Medulla oblongata (tissue), 1 donor: ENCODE measurements around the gene INSR.
"Not testable (repeated sequence)": the region's sequence is repeated elsewhere in the genome, so short reads cannot be mapped to it uniquely, and the experiment has no call there.

Source experiments
- DNase-seq: peaks from one replicate; pipeline ENCODE4 v3.0.0-alpha.2; 2015; ENCODE audit errors: extremely low spot score

Gene INSR

DNA sequence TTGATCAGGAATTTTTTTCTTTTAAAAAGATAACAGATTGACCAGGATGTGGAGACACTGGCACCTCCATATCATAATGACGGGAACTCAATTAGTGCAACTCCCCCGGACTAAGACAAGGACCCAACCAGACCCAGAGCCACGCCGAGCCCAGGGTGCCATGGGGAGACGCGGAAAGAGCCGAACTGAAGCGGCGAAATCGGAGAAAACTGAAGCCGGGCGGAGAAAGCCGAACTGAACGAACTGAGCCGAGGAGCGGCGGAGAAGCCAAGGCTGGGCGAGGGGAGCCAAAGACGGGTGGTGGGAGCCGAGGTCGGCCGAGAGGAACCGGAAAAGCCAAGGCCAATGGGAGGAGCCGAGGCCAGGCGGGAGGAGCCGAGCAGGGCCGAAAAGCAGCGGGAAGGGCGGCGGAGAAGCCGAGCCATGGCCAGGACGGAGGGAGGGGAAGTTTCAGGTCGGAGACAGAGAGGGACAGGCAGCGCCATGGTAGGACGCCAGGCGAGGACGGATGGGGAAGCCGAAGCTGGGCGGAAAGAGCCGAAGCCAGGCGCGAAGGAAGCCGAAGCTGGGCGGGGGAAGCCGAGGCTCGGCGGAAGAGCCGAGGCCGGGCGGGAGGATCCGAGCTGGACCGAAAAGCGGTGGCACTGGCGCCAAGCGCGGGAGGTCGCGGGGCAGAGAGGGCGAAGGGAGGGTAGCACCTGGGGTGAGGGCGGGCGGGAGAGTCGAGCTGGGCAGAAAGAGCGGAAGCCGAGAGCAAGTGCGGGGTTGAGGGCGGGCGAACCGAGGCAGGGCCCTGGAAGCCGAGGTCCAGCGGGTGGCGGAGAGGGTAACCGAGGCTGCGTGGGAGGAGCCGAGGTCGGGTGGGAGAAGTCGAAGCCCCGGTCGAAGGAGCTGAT, 195.3 kb downstream of the INSR start:
- DNase-seq, result peak; percentile 92

DNA sequence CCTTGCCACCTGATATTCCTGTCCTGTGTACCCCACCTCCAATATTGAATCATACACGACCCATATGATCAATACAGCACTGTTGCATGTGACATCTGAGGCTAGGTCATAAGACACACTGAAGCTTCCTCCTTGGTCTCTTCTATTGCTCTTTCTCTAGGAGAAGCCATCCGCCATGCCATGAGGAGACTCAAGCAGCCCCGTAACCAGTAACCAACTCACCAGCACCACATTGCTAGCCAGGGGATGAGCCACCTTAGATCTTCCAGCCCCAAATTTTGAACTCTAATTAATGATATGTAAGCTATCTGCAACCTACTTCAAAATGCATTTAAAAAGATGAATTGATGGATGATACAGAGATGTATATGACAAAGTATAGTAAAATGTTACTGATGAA, 196.1 kb downstream of the INSR start:
- no peak for DNase-seq

DNA sequence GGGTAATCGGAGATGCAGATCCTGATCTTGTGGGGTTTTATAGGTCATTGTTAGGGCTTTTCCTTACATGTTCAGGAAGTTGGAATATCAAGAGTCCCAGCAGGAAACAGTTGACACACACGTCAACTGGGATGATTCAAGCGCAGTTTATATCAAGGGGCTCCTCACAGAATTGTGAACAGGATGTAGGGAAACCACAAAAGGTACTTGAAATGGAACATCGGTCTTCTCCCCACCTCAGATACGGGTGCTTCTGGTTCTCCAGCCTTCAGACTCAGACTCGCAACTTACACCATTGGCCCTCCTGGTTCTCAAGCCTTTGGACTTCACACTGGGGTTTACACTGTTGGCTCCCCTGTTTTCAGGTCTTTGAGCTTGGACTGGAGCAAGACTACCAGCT, 205.2 kb downstream of the INSR start:
- no peak for DNase-seq

DNA sequence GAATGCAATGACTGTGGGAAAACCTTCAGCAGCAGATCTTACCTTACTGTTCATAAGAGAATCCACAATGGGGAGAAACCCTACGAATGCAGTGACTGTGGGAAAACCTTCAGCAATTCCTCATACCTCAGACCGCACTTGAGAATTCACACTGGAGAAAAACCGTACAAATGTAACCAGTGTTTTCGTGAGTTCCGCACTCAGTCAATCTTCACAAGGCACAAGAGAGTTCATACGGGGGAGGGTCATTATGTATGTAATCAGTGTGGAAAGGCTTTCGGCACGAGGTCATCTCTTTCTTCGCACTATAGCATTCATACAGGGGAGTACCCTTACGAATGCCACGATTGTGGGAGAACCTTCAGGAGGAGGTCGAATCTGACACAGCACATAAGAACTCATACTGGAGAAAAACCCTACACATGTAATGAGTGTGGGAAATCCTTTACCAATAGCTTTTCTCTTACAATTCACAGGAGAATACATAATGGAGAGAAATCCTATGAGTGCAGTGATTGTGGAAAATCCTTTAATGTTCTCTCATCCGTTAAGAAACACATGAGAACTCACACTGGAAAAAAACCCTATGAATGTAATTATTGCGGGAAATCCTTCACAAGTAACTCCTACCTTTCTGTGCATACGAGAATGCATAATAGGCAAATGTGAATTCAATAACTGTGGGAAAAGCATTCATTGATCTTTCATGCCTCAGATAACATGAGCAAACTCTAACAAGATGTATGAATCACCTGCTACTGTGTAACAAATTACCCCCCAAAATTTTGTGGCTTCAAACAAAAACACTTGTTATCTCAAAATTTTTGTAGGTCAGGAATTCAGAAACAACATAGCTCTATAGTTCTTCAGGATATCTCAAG, 210.9 kb downstream of the INSR start:
- no peak for DNase-seq

DNA sequence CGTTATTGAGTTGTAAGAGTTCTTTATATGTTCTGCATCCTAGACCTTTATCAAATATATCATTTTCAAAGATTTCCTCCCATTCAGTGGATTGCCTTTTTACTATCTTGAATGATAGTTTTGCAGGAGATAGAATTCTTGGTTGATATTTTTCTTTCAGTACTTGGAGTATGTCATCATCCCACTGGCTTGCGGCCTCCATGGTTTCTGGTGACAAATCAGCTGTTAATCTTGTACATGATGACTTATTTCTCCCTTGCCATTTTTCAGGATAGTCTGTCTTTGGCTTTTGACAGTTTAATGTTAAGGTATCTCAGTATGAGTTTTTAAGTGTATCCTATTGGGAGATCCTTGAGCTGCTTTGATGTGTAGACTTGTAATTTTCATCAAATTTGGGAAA, 216.2 kb downstream of the INSR start:
- DNase-seq, result no peak

DNA sequence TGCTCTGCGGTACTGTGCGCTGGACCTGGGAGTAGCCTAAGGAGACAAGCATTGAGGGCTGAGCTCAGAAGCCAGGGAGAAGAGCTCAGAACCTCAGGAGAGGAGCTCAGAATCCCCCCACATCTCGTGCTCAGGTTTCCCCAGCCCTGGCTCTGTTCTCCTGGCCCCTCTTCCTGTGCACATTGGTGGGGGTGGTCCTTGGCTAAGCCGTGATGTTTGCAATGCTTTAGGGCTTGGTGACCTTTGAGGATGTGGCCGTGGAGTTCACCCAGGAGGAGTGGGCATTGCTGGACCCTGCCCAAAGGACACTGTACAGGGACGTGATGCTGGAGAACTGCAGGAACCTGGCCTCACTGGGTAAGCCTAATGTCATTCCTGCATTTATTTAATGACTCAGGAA, 218.1 kb downstream of the INSR start:
- DNase-seq, result no peak

DNA sequence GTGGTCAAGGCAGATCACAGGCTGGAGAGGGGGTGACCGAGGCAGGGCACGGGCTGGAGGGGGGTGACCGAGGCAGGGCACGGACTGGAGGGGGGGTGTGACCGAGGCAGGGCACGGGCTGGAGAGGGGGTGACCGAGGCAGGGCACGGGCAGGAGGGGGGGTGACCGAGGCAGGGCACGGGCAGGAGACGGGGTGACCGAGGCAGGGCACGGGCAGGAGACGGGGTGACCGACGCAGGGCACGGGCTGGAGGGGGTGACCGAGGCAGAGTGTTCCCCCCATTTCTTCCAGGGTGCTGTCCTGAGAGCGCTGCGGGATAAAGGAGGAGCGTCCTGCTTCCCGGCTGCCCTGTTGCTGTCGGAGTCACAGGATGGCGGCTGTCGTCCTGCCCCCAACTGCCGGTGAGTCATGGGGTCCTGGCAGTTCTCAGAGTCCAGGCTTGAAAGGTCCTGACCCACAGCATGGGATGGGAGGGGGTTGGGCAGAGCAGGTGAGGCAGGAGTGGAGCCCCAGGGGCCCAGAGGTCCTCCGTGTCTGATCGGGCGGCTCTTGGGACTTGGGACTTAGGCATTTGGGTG, 219.4 kb downstream of the INSR start:
- DNase-seq, result no peak

DNA sequence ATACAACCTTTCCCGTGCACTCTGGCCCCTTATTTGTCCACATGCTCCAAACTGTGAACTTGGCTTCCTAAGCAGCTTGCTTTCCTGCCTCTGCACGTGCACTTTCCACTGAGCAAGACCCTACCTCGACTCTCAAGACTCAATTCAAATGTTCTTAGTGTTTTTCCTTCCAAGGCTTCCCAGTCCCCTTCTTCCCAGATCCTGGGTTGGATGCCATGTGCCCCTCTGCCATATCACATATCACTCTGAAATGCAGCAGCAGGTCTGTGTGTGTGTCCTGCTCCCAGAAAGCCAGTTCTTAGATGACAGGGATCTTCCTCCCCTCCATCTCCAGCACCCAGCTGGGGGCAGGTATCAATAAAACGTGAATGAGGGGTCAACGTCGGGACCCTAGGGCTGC, 221.7 kb downstream of the INSR start:
- DNase-seq, result no peak

DNA sequence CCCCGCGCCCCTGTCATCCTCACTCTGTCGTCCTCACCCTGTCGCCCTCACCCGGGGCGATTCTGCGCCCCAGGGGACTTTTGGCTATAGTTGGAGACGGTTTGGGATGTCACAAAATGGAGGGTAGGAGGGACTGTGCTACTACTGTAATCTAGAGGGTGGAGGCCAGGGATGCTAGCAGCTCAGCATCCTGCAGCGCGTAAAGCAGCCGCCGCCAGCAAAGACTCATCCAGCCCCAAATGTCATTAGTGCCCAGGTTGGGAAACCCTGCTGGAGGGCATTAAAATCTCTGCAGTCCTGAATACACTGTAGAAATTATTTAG, 224.3 kb downstream of the INSR start:
- DNase-seq, result no peak

DNA sequence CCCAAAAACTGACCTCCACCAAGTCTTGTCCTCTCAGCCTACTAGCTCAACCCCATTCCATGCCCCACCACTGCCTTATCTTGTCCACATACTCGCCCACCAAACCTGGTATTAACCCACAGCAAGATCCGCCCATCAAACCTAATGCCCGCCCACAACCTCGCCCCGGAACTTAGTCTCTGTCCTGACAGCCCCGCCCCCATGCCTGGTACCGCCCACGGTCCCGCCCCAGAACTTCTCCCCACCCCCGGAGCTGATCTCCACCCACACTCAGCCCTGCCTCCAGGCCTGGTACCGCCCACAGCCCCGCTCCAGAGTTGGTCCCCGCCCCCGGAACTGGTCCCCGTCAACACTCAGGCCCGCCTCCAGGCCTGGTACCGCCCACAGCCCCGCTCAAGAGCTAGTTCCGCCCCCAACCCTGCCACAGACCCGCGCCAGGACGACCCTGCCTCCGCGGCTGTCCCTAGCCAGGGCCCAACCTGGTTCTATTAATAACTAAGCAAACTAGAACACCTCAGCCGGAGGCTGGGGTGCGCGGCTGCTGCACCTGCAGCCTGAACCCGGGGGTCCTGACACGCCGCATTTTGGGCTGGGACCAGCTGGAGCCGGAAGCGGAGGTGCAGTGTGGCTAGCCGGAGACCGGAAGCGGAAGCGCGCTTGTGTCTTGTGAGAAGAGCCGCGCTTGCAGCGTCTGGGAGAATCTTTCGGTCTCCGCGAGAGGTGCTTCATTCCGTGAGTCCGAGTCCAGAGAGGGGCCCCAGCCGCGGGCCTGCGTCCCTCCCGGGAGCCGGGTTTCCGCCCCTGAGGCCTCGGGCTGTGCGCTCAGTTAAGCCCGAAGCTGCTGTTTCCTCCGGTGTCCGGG, 224.9 kb downstream of the INSR start, which contains the start of gene ZNF557:
Gene ZNF557 (plus strand): TSS at position 662 of the 862 bp plus-strand sequence. CDS start 5,372 bp downstream, outside the sequence.
- DNase-seq, result peak; percentile 97

DNA sequence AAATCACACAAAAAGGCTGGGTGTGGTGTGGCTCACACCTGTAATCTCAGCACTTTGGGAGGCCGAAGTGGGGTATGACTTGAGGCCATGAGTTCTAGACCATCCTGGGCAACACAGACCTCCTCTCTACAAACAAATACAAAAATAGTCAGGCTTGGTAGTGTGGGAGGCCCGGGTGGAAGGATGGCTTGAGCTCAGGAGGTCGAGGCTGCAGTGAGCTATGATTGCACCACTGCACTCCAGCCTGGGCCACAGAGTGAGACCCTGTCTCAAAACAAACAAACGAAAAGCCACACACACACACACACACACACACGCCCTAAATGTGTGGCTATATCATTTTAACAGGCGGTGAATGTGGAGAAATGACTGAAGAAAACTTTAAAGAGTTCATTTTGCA, 225.6 kb downstream of the INSR start:
- DNase-seq, result no peak

DNA sequence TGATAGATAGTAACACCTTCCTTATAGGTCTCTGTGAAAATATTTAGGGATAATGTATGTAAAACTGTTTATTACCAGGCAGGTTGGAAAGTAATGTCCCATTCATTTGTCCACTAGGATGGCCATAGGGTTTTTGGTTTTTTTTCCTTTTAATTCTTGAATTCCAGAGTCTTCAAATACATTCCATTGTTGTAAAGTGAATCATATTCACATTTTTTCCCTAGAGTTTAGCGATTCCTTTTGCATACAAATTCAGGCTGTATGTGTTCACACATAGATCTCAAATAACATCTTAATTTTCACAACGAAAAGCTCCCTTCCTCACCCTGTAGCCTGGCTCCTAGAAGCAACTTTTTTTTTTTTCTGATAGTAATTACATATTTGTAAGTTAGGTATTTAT, 226.5 kb downstream of the INSR start:
- DNase-seq, result no peak

DNA sequence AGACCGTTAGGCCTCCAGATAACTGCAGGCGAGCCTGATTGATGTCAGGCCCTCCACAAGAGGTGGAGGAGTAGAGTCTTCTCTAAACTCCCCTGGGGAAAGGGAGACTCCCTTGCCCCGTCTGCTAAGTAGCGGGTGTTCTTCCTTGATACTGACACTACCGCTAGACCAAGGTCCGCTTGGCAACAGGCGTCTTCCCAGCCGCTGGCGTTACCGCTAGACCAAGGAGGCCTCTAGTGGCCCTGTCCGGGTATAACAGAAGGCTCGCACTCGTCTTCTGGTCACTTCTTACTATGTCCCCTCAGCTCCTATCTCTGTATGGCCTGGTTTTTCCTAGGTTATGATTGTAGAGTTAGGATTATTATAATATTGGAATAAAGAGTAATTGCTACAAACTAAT, 227.1 kb downstream of the INSR start:
- not testable (repeated sequence) for DNase-seq

DNA sequence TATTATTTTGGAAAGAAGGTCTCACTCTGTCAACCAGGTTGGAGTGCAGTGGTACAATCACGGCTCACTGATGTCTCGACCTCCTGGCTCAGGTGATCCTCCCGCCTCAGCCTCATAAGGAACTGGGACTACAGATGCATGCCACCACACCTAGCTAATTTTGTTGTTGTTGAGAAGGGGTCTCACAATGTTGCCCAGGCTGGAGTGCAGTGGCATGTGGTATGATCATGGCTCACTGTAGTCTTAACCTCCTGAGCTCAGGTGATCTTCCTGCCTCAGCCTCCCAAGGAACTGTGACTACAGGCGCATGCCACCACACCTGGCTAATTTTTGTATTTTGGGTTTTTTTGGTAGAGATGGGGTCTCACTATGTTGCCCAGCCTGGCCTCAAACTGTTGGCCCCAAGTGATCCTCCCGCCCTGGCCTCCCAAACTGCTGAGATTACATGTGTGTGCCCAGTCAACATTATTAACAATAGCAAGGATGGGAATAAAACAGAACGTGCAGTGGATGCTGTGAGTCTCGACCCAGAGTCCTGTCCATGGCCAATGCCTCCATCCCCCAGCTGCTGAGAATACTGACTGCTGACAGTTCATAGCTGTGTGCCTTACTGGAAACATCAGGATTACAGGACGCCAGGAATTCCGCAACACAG, 230.3 kb downstream of the INSR start:
- DNase-seq, result no peak

DNA sequence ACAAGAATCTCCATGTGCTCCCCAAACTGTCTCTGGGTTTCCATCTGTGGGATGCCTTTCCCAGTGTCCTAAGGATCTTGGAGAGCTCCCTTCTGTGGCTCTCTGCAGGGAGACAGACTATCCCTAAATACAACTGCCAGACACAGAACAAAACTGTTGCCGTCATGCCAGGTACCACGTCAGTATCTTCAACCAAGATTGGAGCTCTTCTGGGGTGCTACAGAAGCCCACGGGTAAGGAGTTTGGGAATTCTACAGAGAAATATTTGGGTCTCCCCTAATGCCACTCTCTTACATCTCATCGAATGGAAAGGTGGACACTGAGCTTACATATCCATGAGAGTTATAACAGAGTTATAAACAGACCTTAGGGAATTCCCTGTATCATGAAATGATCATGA, 230.9 kb downstream of the INSR start:
- no peak for DNase-seq
